ENCODE results near the gene AQP7.

DNA sequence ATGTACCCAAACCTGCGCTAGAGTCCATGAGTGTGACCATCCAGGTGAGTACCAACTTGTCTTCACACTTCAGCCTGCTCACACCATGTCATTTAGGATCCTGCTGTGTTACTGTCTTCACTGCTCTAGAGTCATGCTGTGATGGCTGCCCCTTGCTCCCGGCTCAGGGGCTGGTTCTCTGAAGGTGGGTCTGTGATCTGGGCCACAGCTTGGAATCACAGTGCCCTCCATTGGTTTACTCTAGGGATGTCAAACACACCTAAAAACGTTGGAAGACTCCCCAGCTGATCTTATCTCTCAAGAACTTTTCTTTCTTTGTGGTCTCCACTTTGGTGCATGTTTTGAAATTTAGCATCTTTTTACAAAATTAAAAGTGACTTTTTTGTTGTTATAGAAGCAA, 58.2 kb downstream of the AQP7 start:
- TF ChIP-seq, protein P1, sequence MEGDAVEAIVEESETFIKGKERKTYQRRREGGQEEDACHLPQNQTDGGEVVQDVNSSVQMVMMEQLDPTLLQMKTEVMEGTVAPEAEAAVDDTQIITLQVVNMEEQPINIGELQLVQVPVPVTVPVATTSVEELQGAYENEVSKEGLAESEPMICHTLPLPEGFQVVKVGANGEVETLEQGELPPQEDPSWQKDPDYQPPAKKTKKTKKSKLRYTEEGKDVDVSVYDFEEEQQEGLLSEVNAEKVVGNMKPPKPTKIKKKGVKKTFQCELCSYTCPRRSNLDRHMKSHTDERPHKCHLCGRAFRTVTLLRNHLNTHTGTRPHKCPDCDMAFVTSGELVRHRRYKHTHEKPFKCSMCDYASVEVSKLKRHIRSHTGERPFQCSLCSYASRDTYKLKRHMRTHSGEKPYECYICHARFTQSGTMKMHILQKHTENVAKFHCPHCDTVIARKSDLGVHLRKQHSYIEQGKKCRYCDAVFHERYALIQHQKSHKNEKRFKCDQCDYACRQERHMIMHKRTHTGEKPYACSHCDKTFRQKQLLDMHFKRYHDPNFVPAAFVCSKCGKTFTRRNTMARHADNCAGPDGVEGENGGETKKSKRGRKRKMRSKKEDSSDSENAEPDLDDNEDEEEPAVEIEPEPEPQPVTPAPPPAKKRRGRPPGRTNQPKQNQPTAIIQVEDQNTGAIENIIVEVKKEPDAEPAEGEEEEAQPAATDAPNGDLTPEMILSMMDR (conservative IDR thresholded peaks at IDR 0.05; ENCODE audit: low read depth, low read length), result no peak
- TF ChIP-seq EZH2 (IDR thresholded peaks at IDR 0.05; ENCODE audit: low read length, unreplicated experiment), result no peak
- TF ChIP-seq EZH2phosphoT487 (IDR thresholded peaks at IDR 0.05; ENCODE audit: borderline replicate concordance, low read length), result no peak
